HG03378 (cell line): ENCODE data around the gene KCNMB2.

Source experiments
- ATAC-seq: cut with Tn5 transposase; IDR thresholded peaks from one replicate; pipeline ENCODE4 v1.9.1; 2021; ENCODE audit warnings: mild to moderate bottlenecking, moderate library complexity; ENCODE audit not compliant: unreplicated experiment

Gene KCNMB2

GRCh38 chr3:178536211-178537079 is at the start of gene KCNMB2:
KCNMB2 (plus strand) TSS chr3:178536436.
- ATAC-seq = no peak

DNA sequence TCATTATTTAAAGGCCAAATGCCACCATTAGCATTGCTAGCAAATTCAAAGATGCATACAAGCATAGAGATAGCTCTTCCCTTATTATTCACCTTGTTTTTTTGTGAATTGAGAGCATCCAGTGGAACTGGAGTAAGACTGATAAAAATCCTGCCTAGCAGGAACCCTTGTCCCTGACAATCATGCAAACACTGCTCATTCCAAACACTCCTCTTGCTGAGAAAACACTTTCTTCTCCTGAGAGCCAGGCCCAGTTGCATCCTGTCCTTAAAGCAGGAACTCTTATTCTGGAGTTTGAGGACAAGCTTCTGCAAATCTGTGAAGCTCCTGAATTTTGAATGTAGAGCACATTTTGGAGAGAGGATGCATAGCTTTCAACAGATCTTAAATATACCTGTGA is 49.3 kb upstream of the KCNMB2 start:
- no peak for ATAC-seq

DNA sequence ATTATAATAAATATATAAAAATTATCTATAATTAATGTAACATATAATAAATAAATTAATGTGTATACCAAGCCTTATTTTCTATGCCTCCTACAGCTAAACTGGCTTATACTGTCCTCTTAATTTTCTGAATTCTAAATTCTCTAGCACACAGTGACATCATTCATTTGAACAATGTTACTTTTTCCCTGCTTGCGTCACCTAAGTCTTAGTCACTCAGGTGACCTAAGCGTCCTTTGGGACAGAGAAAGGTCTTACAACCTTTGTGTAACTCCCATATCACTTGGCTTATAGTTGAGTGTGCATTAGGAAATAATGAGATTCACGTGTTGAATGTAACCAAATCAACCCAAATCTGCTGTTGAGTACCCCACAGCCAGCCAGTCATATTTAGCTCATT is 48.5 kb upstream of the KCNMB2 start:
- ATAC-seq = no peak

DNA sequence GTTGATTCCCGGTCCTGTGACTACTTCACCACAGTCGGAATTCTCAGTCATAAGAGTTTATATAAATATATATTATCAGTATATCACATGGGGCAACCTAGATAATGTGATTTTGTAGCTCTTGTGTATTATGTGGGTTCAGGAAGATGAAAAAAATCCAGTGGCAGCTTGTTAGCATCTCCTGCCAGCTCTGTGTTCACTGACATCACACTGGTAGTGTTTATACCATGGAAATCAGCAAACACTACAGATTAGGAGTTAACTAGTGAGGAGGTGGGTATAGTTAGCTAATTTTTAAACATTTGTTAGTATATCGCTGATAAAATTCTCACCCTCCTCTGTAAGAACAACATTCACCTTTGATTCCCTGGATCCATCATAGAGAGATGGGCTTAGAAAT is 44.5 kb upstream of the KCNMB2 start:
- ATAC-seq = no peak

DNA sequence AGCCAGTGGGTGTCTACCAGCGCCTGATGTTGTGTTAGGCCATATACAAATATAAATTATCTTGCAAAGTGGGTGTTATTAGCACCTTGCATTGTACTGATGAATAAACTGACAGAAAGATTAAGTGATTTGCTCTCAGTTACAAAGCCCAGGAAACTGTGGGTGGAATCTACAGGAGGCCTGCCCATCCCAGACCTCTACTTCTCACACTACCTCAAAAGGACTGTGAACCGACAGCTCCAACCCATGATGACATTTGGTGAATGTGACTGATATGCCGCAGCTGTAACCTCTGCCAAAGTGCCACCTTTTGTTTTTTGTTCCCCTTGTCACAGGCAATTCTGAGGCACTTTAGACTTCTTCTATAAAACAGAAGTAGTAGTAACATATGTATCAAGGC is 43.7 kb upstream of the KCNMB2 start:
- ATAC-seq = no peak

DNA sequence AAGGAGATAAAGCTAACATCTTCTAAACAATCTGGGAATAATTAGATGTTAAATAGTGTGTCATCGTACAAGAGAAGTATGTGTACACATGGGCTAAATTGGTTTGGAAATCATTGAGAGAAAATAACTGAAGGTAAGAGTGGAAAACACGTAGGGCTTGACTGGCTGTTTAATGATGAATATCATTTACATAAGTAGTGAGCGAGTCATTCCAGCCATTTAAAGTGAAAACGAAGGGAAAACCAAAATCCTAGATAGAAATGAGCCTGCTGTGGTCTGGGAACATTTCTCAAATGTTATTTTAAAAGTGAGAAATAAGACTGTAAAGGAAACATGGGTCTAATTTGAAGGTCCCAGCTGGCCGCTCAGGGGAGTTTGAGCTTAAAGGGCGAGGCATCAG is 41.9 kb upstream of the KCNMB2 start:
- ATAC-seq = no peak

DNA sequence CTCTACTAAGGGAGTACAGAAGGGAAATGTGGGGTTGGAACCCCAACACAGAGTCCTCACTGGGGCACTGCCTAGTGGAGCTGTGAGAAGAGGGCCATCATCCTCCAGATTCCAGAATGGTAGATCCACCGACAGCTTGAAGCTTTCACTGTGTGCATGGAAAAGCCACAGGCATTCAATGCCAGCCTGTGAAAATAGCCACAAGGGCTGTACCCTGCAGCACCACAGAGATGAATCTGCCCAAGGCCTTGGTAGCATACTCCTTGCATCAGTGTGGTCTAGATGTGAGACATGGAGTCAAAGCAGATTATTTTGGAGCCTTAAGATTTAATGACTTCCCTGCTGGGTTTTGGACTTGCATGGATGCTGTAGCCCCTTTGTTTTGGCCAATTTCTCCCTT is 39.3 kb upstream of the KCNMB2 start:
- no peak for ATAC-seq

GRCh38 chr3:178498871-178499270 is 37.4 kb upstream of the KCNMB2 start:
- no peak for ATAC-seq

DNA sequence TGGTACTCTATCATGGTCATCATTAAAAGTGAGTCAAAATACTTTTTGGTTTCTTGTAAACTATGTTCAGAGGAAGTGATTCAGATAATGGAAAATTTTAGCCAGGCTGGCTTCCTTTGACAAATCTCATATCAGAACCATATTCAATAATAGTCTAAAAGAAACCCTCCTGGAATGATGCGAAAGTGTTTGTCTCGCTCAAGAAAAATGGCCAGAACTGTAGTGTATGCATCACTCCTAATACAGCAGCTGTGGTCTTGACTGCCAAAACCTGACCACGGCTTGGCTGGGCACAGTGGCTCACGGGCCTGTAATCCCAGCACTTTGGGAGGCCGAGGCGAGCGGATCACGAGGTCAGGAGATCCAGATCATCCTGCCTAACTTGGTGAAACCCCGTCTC is 35.6 kb upstream of the KCNMB2 start:
- ATAC-seq = no peak

GRCh38 chr3:178504128-178504527 is 32.1 kb upstream of the KCNMB2 start:
- ATAC-seq = no peak

- ATAC-seq = no peak
Measured at GRCh38 chr3:178505832-178506231, 30.4 kb upstream of the KCNMB2 start.

DNA sequence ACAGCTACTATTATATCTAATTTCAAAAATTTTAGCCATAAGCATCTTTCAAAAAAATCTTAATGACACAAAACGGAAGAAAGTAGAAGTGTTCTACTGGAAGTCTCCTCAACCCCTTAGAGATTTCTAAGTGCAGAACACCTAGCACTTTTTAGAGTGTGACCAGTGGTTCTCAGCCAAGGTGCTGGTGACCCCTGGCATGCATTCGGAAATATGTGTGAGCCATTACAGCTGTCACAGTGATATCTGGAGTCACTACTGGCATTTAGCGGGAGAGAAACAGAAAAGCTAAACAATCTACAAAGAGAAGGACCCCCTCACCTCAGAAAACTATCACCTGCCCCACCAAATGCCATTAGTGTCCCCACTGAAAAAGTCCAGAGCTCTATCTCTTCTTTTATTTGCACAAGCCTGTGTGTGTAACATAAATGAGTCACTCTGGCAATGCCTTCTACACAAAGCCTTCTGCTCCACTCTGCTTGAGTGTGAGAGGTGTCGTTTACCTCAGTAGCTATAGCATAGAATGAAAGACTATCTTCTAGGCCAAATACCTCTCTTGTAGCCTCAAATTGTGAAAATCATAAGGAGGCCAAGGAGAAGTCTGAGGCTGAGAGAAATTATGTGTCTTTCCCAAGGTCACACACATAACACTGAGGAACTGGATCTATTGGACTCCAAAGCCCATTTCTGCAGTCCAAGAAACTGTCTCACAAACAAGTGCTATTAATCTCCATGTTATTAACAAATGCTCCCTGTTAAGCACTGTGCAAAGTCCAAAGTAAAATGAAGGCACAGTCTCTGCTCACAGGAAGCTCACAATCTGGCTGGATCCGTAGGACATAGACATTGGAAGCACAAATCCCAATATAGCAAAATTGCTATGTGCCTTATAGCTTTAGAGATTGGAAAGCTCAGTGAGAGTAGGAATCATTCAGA is 28.5 kb upstream of the KCNMB2 start:
- ATAC-seq = no peak

GRCh38 chr3:178508443-178508825 is 27.8 kb upstream of the KCNMB2 start:
- ATAC-seq = no peak

GRCh38 chr3:178510496-178510895 is 25.7 kb upstream of the KCNMB2 start:
- ATAC-seq = no peak

- no peak for ATAC-seq
Measured at GRCh38 chr3:178512647-178513046, 23.6 kb upstream of the KCNMB2 start.

DNA sequence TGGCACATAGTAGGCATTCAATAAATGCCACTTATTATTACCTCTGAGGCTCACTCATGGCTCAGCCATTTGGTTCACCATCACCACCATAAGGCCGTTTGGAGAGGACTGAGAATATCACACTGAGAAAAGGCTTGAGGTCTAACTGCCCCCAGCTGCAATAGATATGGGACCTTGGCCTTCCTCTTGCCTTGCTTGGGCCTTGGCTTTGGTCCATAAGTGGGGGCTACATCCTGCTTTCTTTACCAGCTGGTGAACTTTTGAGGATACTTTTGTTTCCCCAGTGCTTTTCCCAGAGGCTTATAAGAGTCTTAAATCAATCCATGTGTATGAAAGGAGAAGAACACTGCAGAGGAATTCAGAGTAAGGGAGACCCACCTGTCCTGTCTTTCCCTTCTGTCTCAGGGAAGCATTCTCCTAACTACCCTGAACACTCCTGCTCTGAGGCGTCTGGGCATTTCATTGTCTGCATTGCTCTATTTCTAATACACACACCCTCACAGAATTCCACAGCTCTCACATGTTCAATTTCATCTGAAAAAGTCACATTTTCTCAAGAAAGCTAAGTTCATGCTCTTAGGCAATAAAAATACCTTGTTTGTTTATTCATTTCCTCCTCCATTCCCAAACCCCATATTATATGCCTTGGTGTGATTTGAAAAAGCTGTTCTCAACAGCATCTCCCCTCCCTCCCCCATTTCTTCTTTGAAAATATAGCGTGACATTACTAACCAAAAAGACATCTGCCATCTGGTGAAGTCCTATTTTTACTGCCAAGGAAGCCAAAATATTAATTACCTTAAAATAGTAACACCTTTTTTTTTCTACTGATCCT is 22.5 kb upstream of the KCNMB2 start:
- ATAC-seq = no peak

GRCh38 chr3:178514401-178514800 is 21.8 kb upstream of the KCNMB2 start:
- no peak for ATAC-seq

DNA sequence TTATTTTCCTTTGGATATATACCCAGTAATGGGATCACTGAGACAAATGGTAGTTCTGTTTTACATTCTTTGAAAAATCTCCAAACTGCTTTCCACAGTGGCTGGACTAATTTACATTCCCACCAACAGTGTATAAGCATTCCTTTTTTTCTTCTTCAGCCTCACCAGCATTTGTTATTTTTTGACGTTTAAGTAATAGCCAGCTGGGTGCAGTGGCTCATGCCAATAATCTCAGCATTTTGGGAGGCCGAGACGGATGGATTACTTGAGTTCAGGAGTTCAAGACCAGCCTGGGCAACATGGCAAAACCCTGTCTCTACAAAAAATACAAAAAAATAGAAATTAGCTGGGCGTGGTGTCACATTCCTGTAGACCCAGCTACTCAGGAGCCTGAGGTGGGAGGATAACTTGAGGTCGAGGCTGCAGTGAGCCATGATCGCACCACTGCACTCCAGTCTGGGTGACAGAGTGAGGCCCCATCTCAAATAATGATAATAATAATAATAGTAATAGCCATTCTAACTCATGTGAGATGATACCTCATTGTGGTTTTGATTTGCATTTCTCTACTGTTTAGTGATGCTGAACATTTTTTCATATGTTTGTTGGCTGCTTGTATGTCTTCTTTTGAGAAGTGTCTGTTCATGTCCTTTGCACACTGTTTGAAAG is 21.0 kb upstream of the KCNMB2 start:
- ATAC-seq = peak; percentile 35

GRCh38 chr3:178517665-178518334 is 18.4 kb upstream of the KCNMB2 start:
- ATAC-seq = no peak
